ENCODE measurements around the gene PINLYP. TPM values are rescaled to one million over a fixed set of nuclear protein-coding genes. Genes with fewer than 3 reads are reported as not detected.

The PINLYP gene
- total and polyA plus RNA-seq, 2 of the 13 experiments (the other 11 are each of a cell fraction or from before 2014, with no cell fraction given), result 0.21 to 0.24 TPM

DNA sequence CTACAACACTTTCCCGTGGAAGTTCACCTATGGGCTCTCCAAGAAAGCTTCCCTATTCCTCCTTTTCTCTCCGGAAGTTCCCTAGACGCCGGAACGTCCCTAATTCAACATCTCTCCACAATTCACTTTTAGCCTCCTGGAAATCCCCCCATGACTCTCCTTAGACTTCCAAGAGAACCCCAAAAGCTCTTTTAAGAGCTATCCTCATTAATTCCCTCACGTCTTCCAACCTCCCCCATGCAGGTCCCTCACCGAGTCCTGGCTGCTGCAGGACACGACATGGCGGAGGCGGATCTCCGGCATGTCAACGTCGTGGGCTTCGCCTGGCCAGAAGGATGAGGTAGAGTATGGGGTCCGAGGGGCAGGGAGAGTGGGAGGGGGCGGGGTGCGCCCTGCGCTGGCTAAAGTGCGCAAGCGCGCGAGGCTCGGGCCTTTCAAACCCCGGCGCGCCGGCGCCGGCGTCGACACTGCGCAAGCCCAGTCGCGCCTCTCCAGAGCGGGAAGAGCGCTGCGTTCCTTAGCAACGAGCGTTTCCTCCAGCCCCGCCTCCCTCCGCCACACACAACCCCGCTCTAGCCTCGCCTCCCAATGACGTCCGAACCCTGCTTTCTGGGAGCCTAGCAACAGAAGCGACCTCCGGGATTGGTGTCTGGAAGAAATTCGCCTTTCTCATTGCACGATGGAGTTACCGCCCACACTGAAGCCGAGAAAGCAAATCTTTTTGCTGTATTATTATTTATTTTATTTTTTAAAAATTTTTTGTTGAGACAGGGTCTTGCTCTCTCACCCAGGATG, at the start of gene PINLYP, which contains the start of gene XRCC1 (continued):
- no peak for TF ChIP-seq IRF2 (CRISPR knock-in tag; IDR thresholded peaks at IDR 0.05)
- TF ChIP-seq, protein P1, sequence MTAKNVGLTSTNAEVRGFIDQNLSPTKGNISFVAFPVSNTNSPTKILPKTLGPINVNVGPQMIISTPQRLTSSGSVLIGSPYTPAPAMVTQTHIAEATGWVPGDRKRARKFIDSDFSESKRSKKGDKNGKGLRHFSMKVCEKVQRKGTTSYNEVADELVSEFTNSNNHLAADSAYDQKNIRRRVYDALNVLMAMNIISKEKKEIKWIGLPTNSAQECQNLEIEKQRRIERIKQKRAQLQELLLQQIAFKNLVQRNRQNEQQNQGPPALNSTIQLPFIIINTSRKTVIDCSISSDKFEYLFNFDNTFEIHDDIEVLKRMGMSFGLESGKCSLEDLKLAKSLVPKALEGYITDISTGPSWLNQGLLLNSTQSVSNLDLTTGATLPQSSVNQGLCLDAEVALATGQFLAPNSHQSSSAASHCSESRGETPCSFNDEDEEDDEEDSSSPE (CRISPR knock-in tag; IDR thresholded peaks at IDR 0.05), result peak; percentile 90
- TF ChIP-seq ZNF101 (CRISPR knock-in tag; IDR thresholded peaks at IDR 0.05; ENCODE audit: borderline replicate concordance, low read depth), result no peak
- TF ChIP-seq PHF20 (CRISPR knock-in tag; IDR thresholded peaks at IDR 0.05), result peak; percentile 79
- TF ChIP-seq TAF1 (CRISPR knock-in tag; IDR thresholded peaks at IDR 0.05), result peak; percentile 42; the same call in 1 of the 2 replicates
- TF ChIP-seq, protein P2, sequence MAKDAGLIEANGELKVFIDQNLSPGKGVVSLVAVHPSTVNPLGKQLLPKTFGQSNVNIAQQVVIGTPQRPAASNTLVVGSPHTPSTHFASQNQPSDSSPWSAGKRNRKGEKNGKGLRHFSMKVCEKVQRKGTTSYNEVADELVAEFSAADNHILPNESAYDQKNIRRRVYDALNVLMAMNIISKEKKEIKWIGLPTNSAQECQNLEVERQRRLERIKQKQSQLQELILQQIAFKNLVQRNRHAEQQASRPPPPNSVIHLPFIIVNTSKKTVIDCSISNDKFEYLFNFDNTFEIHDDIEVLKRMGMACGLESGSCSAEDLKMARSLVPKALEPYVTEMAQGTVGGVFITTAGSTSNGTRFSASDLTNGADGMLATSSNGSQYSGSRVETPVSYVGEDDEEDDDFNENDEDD (CRISPR knock-in tag; IDR thresholded peaks at IDR 0.05; ENCODE audit: borderline replicate concordance), result peak; percentile 88
- TF ChIP-seq SMARCC2 (IDR thresholded peaks at IDR 0.05), result no peak
- TF ChIP-seq MEF2D (CRISPR knock-in tag; IDR thresholded peaks at IDR 0.05), result no peak
- TF ChIP-seq, protein P3, sequence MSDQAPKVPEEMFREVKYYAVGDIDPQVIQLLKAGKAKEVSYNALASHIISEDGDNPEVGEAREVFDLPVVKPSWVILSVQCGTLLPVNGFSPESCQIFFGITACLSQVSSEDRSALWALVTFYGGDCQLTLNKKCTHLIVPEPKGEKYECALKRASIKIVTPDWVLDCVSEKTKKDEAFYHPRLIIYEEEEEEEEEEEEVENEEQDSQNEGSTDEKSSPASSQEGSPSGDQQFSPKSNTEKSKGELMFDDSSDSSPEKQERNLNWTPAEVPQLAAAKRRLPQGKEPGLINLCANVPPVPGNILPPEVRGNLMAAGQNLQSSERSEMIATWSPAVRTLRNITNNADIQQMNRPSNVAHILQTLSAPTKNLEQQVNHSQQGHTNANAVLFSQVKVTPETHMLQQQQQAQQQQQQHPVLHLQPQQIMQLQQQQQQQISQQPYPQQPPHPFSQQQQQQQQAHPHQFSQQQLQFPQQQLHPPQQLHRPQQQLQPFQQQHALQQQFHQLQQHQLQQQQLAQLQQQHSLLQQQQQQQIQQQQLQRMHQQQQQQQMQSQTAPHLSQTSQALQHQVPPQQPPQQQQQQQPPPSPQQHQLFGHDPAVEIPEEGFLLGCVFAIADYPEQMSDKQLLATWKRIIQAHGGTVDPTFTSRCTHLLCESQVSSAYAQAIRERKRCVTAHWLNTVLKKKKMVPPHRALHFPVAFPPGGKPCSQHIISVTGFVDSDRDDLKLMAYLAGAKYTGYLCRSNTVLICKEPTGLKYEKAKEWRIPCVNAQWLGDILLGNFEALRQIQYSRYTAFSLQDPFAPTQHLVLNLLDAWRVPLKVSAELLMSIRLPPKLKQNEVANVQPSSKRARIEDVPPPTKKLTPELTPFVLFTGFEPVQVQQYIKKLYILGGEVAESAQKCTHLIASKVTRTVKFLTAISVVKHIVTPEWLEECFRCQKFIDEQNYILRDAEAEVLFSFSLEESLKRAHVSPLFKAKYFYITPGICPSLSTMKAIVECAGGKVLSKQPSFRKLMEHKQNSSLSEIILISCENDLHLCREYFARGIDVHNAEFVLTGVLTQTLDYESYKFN (CRISPR knock-in tag; conservative IDR thresholded peaks at IDR 0.05), result 0 out of 2 replicates have a peak, but pooled peaks have one; percentile 24
- peak; percentile 93 for TF ChIP-seq HNRNPK (IDR thresholded peaks at IDR 0.05; ENCODE audit: low read depth, low read length, poor library complexity, severe bottlenecking)
- TF ChIP-seq HMG20B (CRISPR knock-in tag; conservative IDR thresholded peaks at IDR 0.05), result no peak
- peak; percentile 70; the same call in 1 of the 2 replicates for TF ChIP-seq YEATS2 (CRISPR knock-in tag; IDR thresholded peaks at IDR 0.05; ENCODE audit: borderline replicate concordance)
- TF ChIP-seq KDM2A (CRISPR knock-in tag; IDR thresholded peaks at IDR 0.05; ENCODE audit: borderline replicate concordance, low read depth), result peak; percentile 40; the same call in 1 of the 2 replicates
- TF ChIP-seq ADNP (CRISPR knock-in tag; IDR thresholded peaks at IDR 0.05), result no peak
- TF ChIP-seq ZNF672 (CRISPR knock-in tag; IDR thresholded peaks at IDR 0.05), result no peak
- peak; percentile 54; the same call in 1 of the 2 replicates for TF ChIP-seq HOXA5 (CRISPR knock-in tag; IDR thresholded peaks at IDR 0.05)
- peak; percentile 69 for TF ChIP-seq HCFC1 (IDR thresholded peaks at IDR 0.05; ENCODE audit: low read depth, low read length)
- no peak for TF ChIP-seq ZNF839 (CRISPR knock-in tag; IDR thresholded peaks at IDR 0.05; ENCODE audit: borderline replicate concordance)
- peak; percentile 67 for TF ChIP-seq HNRNPLL (IDR thresholded peaks at IDR 0.05; ENCODE audit: low read depth, low read length, poor library complexity, severe bottlenecking)
- no peak for TF ChIP-seq ZIK1 (CRISPR knock-in tag; IDR thresholded peaks at IDR 0.05; ENCODE audit: borderline replicate concordance, low read depth)
- peak; percentile 87 for TF ChIP-seq KAT8 (CRISPR knock-in tag; IDR thresholded peaks at IDR 0.05)
- TF ChIP-seq SP140L (CRISPR knock-in tag; IDR thresholded peaks at IDR 0.05; ENCODE audit: borderline replicate concordance), result no peak

All from HepG2 (cell line).